HG03175 (cell line): ENCODE measurements around the gene EGLN1.

Experiments
- ATAC-seq: cut with Tn5 transposase; IDR thresholded peaks from one replicate; pipeline ENCODE4 v1.9.1; 2021; ENCODE audit warnings: mild to moderate bottlenecking, moderate library complexity; ENCODE audit not compliant: unreplicated experiment

EGLN1 gene

DNA sequence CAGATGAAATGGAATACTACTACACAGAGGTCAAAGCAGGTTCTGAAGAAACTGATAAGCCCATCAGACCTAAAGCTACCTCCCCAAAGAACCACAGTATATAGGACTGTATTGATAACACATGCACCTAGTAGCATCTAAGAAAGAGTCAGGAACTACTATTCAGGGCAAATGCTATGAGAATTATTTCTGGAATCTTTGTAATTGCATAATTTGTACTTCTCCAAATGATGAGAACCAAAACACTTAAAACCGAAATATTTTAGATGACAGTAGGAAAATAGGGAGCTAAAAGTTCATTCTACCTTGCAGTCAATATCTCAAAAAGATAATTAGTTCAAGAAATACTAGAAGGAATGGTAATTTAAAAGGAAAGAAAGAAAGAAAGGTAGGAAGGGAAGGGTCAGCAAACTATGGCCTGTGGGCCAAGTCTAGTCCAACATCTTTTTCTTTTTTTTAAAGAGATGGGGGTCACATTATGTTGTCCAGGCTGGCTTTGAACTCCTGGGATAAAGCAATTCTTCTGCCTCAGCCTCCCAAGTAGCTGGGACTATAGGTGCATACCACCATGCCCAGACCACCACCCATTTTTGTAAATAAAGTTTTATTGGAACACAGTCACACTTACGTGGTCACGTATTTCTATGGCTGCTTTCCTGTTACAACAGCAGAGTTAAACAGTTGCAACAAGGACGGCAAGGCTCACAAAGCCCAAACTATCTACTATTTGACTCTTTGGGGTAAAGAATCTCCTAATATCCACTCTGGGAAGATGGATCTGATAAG lies 24.0 kb downstream of the EGLN1 start:
- ATAC-seq, result no peak

DNA sequence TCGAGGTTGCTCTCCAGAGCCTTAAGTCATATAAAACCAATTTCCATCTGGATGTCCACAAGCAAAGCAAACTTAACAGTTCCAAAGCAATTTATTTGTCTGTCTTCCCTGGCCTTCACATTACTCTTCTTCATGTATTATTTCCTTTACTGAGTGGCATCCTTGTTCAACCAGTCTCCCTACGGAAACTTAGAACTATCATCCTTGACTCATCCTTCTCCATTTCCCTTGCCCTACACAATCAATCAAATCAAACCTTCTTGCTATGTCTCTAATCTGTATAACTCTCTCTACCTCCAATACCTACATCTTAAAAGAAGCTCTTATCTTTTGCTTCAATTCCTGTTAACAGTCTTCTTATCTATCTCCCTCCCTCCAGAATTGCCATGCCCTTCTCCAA lies 25.4 kb downstream of the EGLN1 start:
- no peak for ATAC-seq

DNA sequence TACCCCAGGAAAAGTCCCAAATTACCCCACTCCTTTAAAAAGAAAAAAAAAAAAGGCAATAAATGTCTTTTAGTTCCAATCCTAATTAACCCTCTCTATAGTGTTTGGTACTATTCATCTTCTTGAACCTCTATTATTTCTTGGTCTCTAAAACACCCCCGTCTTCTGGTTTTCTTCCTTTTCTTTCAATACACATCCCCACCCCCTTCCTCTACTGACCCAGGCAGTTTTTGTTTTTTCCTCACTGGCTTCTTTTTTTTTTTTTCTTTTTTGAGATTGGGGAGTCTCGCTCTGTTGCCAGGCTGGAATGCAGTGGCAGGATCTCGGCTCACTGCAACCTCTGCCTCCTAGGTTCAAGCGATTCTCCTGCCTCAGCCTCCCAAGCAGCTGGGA lies 26.1 kb downstream of the EGLN1 start:
- ATAC-seq, result no peak

DNA sequence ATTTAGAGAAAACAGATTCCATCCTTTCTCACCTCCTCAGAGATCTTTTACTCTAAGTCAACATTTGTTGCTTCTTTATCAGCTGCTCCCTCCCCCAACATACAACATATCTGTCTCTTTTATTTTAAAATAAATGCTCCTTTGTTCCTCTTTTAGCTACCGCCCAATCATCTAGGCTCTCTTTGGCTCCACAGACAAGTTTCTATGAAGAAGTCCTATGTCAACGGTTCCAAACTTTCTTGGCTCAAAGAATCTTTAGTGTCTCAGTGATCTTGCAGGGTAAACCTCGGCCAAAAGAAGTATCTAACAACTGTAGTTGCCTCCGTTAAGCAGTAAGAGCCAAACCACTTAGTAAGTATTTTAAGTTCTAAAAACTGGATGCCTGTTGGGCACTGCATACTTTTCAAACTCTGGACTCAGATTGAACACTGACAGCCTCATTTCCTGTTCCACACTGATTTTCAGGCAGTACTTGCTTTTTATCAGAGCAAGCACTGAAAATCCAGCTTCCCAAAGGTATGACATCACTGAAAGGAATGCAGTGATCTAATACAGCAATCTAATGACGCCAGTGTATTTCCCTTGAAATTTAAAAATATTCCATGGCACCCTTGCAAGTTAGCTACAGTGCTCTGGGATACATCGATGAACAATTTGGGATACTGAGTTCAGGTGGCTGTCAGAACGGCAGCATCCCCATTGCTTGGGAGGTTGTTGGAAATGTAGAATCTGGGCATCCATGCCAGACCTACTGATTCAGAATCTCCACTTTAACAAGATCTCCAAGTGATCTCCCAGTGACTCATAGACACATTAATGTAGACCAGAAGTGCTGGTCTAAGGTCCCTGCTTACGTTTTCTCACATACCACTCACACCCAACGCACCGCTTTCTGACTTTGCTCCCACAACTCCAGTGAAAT lies 26.8 kb downstream of the EGLN1 start:
- ATAC-seq, result no peak

DNA sequence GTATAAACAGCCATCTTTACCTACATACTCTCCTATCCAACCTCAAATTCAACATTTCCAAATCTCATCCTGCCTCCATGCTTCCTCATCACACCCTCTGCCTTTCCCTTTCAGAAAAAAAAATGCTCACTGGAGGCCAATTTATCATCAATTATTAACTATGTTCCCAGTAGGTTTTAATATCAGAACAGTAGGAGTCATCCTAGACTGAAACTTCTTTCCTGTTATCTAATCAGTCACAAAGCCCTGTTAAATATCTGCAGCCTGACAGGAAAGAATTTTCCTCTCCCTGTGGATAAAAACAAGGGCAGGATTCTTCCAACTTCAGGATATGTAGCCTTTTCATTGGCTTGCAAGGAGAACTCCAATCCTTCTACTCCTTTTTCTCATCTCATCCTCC lies 28.4 kb downstream of the EGLN1 start:
- ATAC-seq, result no peak

DNA sequence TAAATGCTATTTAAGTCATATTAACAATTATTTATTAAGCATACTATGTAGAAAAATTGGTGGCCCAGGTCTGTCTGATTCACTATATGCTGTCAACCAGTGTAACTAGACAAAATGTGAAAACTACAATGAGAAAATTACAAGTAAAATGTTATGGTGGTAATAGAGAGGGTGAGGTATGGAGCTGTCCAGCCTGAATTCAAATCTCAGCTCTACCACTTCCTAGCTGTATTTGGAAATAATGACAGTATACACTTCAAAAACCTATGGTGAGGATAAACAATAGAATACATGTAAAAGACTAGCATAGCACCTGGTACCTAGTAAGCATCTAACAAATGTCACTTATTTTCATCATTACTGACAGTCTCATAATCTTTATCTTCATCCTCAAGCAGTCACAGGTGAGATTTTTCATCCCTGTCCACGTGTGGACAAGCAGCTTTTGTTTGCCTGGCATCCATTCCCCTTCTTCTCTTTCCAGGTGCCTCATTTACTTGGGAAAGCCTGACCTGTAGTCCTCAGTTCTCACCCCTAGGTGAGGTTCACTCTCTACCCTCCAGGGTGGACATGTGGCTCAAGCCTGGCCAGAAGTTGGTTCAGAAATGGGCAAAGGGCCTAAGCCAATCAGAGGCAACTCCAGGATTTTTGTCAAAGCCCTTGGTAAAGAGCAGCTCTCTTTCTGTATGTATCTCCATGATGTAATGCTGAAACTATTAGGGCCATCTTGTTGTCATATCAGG lies 29.5 kb downstream of the EGLN1 start:
- ATAC-seq, result no peak

DNA sequence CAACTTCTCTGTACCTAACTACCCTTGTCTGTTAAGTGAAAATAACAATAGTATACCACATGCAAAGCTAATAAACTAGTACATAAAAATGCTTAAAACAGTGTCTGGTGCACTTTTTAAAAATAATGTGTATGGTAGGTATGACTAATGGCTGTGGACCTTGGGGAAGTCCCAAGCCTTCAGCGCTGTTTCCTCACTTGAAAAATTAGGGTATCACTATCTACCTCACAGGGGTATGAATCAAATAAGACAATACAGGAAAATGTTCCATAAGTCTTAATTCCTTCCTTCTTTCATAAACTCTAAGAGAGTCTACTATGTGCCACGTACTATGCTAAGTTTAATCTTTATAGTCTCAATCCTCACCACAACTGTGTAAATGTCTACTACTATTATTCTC lies 32.0 kb downstream of the EGLN1 start:
- ATAC-seq, result no peak

DNA sequence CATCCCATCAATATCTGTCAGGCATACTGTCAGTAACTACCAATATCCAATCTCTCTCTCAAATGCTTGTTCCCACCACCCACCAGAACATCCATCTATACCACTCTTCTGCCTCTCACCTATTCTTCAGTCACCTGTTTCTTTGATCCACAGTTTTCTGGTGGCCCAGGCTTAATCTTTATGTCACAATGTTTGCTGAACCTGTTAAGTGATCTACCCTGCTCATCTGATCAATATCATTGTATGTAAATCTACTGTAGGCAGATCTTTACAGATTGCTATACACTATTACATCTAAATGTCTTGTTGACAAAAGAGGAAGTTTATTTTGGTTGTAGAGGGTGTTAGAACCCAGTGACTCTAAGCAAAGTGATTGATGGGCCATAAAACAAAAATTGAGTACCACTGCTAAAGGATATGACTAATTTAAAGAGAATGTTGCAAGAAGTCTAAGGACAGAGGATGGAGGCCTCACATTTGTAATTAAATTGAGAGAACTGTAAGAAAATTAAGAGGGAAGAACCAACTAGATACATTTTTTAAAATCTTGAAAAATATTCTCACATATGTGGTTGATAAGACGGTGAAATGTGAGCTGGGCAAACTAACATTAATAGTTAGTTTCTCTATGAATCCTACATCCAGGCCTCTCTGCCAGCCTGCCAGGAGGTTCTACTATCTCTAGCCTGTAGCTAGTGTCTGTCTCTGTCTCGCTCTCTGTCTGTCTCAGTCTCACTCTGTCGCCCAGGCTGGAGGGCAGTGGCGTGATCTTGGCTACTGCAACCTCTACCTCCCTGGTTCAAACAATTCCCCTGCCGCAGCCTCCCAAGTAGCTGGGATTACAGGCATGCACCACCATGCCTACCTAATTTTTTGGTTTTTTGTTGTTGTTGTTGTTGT lies 34.1 kb downstream of the EGLN1 start:
- ATAC-seq, result no peak

DNA sequence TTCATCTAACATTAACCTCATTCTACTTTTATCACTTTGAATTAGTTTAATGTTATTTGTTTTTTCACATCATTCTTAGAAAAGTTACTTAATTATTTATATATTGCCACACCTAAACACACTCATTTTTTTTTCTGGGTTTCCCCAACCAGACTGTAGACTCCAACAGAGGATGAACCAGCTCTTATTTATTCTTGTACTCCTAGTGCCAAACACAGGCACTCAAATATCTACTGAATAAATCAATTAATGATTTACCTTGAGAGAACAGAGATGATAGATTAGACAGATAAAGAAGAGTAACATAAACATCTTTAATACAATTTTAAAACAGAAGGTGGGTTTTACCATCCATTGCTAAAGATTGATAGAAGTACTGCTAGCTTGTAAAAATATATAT lies 35.6 kb downstream of the EGLN1 start:
- no peak for ATAC-seq

DNA sequence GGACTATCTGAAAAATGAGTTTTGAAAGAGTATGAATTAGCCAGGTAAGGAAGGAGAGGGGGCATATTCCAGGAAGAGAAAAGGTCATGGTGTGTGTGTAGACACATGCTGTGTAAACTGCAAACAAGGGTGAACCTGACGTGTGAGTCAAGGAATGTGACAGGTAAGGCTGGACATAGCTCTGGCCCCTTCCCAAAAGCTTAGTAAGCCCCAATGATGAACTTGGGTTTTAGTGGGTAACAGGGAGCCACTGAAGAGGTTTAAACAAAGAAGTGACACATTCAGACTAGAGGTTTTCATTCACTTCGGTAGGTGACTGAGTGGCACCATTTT lies 36.7 kb downstream of the EGLN1 start:
- ATAC-seq, result no peak

DNA sequence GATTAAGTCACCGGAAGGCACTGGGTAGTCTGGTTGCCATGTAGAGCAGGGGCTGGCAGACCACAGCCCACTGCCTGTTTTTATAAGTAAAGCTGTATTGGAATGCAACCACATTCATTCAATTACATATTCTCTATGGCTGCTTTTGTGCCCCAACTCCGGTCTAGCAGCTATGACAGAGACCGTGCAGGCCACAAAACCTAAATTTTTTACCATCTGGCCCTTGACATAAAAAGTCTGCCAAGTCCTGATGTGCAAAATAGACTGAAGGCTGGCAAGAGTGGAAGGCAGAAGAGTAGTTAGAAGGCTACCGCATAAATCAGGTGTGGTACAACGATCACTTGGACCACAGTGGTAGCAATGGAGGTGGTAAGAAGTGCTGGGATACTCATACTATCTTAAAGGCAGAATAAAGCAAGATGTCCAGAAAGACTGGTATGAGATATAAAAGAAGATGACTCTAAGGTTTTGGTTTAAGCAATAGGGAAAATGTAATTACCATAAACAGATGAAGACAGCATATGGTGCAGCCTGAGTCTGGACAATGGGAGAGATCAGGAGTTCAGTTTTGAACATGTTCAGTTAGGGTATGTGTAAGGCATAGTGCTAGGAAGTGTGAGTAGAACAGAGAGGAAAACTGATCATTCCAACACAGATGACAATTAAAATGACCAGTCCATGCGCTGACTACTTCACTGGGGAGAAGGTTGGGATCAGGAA lies 37.2 kb downstream of the EGLN1 start:
- ATAC-seq, result no peak

DNA sequence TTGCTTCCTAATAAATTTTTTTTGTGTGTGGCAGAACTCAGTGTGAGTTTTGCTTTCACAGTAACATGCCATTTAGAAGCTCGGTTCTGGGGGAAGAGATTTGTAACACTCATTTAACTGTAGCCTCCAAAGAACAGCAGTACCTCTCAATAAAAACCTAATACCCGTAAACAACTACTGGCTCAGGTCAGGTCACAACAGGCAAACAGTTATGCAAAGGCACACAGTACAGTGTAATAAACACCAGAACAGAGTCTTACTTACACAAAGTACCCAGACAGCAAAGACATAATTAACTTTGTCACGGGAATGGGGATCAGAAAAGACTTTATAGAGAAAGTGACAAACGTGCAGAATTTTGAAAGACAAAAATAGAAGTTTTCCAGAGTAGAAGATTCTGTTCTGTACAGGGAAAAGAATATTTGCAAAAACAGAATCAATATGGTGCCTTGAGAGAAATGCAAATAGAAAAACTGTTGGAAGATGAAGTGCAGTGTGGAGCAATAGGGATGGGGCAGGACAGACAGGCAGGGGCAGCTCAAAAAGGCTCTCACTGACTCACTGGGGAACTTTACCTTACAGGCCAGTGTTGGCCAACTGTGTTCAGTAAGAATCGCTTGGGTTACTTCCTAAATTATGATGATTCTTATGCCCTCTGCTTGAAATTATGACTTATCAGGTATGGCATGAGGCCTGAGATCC lies 38.8 kb downstream of the EGLN1 start:
- ATAC-seq, result no peak

DNA sequence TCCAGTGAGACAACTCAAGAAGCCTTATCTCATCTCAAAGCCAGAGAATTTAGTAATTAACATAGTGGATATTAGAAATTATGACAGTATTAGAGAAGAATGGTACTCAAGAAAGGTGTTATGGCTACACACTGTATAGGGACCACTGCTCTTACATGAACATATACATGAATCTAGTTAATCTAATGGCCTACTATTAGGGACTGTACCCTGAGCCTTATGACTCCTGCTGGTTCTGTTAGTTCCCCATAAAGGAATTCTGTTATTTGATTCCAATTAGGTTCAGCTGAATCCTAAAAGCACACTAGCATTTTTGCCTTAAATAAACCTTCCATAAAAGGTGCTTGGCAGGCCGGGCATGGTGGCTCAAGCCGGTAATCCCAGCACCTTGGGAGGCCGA lies 39.7 kb downstream of the EGLN1 start:
- no peak for ATAC-seq

DNA sequence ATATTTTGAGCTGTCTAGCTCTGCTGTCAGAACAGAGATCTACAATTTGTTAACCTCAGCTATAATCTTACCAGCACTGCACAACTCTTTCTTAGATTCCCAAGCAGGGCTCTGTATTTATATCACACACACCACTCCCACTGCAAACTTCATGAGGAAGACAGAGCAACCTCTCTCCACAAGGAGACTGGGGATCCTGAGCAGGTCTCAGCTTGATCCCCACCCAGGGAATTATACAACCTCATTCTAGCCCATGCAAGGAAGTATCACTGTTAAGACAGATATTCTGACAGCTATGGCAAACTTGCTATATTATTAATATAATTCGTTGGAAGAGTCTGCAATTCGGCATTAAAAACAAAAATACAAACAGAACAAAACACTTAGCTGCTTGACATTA lies 40.4 kb downstream of the EGLN1 start:
- ATAC-seq, result no peak

DNA sequence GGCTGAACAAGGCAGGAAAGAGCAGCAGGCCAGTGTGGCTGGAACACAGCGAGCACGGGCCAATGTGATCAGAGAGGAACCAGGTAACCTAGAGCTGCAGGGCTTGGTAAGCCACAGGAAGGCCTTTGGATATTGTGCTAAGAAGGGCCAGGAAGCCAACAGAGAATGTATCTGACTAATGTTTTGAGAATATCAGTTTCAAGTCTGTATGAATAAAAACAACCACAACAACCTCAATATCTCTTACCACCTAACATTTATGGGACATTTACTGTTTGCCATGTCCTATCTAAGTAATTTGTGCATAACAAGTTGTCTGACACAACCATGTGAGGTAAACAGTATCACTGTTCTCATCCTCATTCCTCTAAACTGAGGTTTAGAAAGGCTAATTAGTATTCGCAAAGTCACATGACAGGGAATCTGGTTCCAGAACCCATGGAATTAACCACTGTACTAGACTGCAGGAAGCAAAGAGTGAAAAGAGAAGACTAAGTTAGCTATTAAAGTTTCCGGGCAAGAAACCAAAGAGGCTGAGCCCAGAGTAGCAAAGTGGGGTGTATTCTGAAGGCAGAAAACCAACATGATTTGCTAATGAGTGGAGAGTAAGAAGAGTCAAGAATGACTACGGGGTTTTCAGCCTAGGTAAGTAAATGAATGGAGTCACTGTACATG lies 45.1 kb downstream of the EGLN1 start:
- ATAC-seq, result no peak

DNA sequence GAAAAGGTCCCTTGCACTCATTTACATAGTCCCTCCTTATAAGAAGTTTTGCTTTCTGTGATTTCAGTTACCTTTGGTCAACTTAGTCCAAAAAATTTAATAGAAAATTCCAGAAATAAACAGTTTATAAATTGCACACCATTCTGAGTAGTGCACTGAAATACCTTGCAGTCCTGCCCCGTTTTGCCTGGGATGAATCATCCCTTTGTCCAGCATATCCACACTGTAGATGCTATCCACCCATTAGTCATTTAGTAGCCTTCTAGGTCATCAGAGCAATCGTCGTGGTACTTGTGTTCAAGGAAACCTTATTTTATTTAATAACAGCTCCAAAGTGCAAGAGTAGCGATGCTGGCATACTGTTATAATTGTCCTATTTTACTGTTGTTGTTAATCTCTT lies 46.0 kb downstream of the EGLN1 start:
- ATAC-seq, result no peak

DNA sequence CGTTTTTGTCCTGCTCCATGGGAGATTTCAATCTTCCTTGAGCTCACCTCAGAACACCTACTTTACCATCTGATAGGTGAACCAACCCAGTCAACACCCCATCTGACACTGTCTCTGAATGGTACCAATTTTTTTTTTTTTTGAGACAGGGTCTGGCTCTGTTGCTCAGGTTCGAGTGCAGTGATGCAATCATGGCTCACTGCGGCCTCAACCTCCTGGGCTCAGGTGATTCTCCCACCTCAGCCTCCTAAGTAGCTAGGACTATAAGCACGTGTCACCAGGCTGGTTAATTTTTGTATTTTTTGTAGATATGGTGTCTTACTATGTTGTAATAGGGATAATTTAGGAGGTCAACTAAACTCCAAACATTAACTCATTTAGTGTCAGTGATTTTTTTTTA lies 47.7 kb downstream of the EGLN1 start:
- ATAC-seq, result no peak

DNA sequence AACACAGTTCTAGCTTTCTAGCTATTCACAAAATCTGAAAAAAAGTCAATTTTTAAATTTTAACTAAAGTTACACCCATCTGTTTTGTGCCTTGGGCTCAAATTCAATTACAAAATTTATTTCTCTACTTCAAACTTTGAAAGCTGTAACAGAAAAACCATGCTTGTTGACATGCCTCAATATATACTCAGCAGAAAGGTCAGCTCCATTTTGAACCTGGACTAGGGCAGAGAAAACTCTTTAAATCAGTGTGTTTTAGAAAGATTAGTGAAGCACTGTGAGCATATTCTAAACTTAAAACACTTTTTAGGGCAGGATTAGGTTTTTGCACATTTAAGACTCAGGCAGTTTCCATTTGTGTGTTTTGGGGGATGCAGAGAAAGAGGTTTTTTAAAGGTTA lies 49.6 kb downstream of the EGLN1 start:
- ATAC-seq, result no peak

DNA sequence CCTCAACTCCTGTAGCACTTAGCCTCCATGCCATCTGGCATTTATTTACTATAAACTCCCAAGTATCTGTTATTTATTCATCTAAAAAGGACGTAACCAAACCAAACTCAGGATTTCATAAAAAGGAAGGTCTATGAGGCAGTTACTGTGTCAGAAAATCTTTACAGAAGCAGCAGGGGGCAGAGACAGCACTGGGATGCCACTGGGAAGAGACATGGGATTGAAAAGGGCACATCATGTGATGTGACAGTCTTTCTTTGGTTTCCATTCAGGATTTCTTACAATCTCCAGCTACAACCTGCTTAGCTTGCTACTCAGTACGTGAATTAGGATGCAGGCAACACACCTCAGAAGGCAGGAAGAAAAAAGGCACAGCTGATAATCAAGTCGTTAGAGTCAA lies 52.8 kb downstream of the EGLN1 start:
- no peak for ATAC-seq
